CD4-positive, alpha-beta T cell treated with Interleukin-1 beta for 1 hour (primary cell): ENCODE results near the gene OGFOD2.
"Not testable (repeated sequence)": the region's sequence is repeated elsewhere in the genome, so short reads cannot be mapped to it uniquely, and the experiment has no call there.

Source experiments
- DNase-seq, 2 donors: peaks; one replicate each; pipeline ENCODE4 v3.0.0-alpha.2; 2020 to 2022

OGFOD2 gene

DNA sequence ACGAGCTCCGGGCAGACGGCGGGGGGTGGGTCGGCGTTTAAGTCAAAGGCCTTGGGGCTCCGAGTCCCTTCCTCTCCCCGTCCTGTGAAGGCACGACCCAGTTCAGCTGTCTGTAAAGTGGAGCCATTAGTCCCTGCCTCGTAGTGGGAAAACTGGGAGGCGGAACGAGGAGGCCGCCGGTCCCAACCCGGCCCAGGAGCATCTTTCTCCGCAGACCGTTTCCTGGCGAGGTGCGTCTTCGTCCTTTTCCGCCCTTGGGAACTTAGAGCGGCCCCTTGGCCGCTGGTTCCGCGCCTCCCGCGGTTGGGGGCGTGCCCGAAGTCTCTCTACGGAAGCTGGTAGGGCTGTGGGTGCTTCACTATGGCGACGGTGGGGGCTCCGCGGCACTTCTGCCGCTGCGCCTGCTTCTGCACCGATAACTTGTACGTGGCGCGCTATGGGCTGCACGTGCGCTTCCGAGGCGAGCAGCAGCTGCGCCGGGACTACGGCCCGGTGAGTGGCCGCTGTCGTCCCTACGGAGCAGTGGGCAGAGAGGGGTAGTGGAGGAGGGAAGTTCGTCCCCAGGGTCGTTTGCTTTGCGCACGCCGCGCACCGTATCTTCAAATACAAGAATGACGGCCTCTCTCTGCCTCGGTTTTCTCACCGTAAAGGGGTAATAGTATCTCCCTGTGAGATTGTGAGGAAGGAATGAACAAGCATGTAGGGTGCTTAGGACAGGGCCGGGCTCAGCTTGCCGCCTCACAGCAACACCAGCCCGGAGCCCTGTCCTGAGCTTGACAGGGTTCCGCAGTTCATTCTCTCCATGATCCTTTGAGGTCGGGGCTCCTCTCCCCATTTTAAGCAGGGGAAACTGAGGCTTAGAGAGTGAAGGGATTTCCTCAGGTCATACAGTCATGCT lies at the start of gene OGFOD2:
Gene OGFOD2, plus strand, starts transcription at position 353 of the 898 bp plus-strand sequence. Its CDS starts 8 bp downstream, at position 361.
- DNase-seq = peak; percentile 92 to 94

DNA sequence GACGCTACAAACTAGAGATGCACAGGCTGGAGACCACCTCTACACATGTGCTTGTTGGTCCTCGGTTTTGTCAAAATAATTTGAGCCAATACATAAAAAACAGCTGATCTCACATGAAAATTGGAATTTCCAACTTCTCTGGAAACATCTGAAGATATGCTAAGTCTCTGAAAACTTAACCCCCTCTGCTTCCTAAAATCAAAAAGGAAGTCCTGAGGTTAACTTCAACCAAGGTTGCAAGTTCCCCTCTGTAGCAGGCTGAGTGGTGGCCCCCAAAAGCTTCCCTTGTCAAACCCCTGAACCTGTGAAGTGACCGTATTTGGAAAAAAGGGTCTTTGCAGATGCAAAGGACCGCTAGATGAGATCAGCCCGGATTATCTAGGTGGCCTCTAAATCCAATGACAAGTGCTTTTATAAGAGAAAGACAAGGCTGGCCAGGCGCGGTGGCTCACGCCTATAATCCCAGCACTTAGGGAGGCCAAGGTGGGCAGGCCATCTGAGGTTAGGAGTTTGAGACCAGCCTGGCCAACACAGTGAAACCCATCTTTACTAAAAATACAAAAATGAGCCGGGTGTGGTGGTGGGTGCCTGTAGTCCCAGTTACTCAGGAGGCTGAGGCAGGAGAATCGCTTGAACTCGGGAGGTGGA lies 47.2 kb upstream of the OGFOD2 start:
- DNase-seq = no peak

DNA sequence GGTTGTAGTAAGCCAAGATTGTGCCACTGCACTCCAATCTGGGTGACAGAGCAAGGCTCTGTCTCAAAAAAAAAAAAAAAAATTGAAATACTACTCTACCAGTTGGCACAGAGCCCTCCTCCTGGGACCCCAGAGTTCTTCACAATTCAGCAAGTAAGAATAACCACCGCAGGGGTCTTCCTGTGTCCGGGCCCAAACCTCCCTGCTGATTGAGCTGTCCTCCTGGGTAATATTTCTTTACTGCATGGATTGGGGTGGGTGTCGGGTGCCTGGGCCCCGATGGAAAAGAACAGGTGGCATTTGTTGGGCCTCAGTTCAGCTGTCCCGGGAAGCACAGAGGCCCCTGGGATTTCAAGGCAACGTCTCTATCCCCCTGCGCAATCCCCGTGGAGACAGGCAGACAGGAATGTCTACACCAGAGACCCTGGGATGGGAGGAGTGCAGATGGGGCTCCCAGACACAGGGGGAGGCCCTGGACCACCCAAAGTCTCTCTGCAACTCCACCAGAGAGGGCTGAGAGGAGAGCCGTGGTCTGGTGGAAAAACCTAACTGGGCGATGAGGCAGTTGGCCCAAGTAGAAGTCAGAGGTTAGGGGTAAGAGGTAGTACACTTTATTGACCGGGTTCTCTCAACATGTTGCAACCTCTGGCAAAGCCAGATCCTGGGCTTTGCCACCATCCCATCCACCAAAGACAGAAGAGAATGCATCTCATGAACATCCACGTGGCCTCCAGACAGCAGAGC lies 46.5 kb upstream of the OGFOD2 start:
- DNase-seq = no peak

DNA sequence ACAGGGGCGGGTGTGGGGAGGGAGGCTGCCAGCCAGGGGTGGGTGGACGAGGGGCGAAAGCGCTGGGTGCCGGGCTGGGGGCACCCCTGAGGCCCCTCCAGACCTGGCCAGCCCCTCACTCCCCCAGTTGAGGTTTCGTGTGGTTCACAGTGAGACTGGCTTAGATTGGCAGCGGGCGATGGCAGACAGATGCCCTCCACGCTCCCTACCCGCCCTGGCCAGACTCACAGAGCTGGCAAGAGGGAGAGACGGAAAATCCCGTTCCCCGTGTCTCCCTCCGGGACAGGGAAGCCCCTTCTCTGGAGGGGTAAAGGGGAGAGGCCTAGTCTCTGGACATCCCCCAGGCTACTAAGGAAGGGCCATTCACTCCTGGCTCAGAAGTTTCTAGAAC lies 45.9 kb upstream of the OGFOD2 start:
- DNase-seq = no peak

DNA sequence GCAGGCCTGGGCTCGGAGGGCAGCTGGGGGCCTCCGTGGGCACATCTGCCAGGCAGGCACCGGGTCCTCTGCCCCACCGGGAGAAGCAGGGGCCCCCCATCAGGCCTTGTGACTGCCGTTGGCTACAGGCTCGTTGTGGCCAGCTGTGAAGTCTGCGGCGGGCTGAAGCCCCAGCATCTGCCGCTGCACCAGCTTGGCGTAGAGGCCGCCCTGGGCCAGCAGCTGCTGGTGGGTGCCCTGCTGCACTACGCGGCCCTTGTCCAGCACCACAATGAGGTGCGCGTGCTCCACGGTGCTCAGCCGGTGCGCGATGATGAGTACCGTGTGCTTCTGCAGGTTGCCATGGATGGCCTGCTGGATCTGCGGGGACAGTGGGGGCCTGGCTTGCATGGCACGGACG lies 45.2 kb upstream of the OGFOD2 start:
- DNase-seq = no peak

DNA sequence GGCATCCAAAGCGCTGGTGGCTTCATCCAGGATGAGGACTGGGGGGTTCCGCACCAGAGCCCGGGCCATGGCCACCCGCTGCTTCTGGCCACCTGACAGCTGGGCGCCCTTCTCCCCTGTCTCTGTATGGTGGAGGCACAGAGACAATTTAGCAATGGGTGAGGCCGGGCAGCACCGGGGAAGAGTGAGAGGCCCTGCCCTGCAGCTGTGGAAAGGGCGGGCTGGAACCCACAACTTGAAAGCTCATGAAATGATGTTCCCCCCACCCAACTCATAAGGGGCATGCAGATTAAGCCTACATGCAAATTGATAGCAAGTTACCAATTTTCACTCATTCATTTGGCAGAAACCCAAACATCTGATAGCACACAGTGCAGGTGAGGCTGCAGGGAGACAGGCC lies 42.8 kb upstream of the OGFOD2 start:
- DNase-seq = no peak

DNA sequence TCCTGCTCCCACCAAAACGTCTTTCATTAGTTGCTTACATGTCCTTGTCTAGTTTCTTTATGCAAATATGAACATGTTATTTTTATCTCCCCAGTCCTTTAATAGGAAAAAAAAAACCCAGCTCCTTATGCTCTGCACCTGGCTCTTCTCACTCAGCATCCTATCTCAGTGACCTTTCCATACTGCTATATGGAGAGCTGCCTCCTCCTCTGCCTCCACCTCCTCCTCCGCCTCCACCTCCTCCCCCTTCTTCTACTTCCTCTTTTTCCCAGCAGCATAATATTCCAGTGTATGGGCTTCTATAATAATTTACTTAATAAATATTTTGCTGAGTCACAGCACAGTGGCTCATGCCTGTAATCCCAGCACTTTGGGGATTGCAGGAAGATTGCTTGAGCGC lies 40.3 kb upstream of the OGFOD2 start:
- no peak for DNase-seq

DNA sequence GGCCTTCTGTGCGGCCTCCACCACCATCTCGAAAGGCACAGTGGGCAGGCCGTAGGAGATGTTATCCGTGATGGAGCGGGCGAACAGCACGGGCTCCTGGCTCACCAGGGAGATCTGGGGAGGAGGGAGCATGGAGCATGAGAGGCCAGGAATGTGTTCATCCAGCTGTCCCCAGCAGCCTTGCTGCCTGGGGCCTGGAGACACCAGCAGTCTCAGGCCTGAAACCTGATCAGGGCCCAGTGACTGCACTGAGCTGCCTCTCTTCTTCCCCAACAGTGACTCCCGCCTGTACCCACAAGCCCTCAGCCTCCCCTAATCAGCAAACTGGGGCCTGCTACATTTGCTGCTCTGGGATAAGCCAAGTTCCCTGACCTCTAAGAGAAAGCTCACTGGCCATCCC lies 39.7 kb upstream of the OGFOD2 start:
- no peak for DNase-seq

DNA sequence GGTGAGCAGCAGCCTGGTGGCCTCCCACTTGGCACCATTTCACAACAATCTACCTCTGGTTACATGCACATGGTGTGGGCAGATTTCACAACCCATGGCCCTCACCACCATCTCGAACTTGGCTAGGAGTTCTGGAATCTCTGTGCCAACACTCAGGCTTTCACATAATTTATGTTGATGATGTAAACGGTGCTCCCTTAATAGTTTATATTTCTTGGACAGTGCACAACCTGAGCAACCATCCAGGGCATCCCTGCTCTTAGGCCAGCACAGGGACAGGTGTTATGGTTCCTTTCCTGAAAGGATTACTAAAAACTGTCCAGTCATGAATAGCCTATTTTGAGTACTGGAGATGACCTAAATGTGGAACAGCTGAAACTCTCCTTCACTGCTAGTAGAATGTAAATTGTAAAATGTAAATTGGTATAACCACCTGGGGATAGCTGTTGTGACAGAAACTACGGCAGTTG lies 37.4 kb upstream of the OGFOD2 start:
- DNase-seq = no peak

DNA sequence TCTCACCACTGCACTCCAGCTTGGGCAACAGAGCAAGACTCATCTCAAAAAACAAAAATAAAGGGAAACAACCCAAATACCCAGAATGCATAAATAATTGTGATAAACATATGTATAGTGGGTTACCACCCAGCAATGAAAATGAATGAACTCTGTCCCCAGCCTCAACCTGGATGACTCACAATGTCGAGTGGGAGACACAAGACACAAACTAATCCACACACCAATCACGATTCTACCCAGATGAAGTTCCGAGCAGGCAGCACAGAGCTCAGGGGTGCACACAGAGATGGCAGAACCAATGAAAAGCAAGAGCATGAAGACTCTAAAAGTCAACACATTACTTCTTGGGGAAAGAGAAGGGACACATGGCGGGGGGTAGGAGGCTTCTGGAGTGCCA lies 35.9 kb upstream of the OGFOD2 start:
- no peak for DNase-seq

DNA sequence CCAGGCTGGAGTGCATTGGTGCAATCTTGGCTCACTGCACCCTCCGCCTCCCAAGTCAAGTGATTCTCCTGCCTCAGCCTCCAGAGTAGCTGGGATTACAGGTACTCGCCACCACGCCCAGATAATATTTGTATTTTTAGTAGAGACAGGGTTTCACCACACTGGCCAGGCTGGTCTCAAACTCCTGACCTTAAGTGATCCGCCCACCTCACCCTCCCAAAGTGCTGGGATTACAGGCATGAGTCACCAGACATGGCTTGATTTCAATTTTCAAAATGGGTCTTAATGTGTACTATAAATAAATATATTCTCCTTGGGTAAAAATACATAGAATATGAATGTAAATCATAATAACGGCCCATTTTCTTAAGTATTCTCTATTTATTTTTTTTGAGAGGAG lies 33.7 kb upstream of the OGFOD2 start:
- not testable (repeated sequence) for DNase-seq

DNA sequence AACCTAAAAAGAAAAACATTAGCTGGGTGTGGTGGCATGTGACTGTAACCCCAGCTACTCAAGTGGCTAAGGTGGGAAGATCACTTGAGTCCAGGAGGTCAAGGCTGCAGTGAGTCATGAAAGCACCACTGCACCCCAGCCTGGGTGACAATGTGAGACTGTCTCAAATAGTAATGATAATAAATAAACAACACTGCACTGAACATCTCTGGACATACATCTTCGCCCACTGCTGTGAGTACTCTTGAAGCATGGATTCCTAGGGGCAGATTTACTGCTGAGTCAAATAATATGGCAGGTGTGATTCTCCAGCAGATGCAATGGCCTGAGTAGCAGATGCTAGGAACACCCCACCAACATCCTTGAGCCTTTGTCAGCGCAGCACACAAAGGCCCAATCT lies 32.4 kb upstream of the OGFOD2 start:
- peak; percentile 14 to 22 for DNase-seq

DNA sequence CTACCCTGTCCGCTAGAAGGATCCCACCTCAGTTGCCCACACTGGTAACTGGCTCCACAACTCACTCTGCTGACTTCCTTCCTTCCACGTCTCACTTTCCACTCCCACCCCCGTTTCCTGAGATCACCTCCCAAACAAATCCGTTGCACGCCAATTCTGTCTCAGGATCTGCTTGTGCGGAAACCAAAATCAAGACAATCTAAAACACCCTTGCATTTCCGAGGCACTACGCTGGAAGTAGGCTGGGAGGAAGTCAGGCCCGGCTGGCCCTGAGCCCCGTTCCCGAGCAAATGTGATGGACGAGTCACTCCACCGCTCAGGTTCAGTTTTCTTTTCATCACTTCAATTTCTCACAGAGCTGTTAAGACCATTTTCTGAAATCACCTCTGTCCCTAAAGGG lies 31.8 kb upstream of the OGFOD2 start:
- no peak for DNase-seq

DNA sequence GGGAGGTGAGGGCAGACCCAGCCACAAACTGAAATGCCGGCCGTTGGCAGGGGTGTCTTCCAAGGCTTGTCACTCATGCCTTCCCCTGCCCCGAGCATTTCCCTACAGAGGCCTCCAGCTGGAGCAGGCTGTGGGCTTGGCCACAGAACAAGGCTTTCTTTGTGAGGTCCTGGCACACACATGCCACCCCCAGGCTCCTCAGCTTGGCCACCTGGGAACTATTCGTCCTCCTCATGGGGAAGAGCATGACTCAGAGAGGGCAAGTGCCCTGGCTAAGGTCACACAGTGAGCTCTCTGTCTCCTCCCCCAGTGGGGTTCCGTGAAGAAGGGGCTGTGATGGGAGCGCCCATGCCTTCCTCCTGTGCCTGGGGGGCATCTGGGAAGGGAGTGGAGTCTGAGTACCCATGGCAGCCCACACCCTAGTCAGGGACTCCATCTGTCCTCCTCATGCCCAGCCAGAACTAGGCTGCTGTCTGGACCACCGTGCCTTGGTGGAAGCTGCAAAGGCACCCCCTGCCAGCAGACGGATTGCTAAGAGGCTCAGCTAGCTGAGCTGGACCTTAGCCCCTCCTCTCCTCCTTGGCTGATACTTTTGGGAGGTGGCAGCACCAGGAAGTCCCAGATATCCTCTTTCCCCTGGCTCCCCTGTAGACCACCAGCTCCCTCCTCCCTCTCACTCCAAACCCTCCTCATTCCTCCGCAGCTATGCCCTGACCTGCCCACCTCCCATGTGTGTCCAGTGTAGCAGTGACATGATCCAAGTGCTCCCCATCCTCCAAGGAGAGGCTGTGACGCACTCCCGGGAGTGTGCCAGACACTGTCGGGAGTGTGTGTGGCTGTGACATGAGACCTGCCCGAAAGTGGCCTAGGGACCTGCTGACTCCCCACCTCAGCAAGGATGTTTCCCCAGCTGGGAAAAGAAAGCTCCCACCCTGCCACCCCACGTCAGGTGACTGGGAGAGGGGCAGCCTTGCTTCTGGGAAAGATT lies 30.1 kb upstream of the OGFOD2 start:
- DNase-seq = no peak

DNA sequence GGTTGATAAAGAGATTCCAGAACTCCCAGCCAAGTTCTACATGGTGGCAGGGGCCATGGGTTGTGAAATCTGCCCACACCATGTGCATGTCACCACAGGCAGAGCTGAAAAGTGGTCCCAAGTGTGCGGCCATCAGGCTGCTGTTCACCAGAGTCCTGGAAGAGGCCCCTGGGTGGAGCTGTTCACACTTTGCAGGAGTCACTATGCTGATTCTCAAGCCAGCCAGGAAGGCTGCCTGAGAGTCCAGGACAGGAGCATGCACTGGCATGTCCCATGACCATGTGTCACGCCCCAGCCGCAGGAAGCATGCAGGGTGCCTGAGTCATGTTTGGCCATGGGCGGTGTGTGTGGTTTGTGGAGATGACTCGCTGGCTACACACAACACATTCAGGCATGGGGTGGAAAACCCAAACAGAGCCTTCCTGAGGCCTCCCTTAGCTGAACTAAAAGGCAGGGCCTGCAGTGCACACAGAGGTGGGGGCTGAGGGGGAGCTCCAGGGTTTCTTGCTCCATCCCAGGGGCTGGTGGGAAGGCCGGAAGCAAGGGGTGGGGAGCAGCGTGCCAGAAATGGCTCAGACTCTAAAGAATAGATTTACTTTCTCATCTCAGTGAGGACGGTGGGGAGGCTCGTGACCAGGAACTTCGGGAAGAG lies 28.2 kb upstream of the OGFOD2 start:
- DNase-seq = peak; percentile 45 to 89

DNA sequence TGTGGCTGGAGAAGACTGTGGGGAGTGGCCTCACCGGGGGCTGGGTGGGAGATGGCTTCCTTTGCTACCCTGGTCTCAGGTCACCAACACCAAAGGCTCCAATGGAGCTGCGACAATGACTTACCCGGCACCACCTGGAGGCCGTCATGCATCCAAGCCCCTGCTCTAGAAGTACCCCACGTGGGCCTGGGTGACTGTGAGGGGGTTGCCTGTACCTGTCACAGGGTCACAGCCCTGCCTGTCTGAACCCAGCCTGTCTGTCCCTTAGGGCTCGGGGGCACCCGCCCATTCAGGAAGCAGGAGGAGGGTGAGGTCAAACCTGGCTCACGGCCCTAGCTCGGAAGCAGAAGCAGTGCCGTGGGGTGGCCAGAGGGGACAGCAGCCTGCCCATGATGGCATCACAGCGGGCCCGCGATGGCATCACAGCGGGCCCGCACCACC lies 27.7 kb upstream of the OGFOD2 start:
- DNase-seq = peak in 1 of 2 donors; percentile 56

DNA sequence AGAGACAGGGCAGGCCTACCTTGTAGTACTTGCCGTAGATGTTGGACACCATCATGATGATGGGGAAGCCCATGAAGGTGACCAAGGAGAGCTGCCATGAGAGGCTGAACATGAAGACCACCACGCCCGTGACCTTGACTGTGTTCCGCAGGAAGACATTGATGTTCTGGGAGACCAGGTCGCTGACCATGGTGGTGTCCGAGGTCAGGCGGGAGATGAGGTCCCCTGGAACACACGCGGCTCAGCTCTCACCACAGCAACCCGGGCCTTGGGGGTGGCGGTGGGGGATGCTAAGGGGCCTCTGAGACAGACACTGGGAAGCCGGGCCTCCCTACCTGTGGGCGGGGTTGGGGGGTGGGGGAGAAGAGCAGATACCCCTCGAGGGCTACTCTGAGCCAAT lies 26.4 kb upstream of the OGFOD2 start:
- DNase-seq = no peak

DNA sequence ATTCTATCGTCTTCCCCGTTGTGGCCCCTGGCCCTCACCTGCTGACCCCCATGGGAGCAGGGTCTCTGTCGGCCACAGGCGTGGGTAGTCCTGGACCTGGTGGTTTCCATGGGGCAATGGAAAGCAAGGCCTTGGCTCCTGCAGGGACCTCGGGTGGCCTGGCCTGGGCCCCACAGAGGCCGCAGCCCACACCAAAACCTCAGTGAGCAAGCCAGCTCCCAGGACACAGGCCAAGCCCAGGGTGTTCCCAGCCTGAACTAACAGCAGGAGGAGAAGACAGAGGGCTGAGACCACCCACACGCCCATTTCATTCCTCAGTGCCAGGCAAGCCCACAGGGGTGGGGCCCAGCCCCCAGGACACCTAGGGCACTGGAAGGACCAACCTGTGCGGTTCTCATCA lies 25.6 kb upstream of the OGFOD2 start:
- no peak for DNase-seq

DNA sequence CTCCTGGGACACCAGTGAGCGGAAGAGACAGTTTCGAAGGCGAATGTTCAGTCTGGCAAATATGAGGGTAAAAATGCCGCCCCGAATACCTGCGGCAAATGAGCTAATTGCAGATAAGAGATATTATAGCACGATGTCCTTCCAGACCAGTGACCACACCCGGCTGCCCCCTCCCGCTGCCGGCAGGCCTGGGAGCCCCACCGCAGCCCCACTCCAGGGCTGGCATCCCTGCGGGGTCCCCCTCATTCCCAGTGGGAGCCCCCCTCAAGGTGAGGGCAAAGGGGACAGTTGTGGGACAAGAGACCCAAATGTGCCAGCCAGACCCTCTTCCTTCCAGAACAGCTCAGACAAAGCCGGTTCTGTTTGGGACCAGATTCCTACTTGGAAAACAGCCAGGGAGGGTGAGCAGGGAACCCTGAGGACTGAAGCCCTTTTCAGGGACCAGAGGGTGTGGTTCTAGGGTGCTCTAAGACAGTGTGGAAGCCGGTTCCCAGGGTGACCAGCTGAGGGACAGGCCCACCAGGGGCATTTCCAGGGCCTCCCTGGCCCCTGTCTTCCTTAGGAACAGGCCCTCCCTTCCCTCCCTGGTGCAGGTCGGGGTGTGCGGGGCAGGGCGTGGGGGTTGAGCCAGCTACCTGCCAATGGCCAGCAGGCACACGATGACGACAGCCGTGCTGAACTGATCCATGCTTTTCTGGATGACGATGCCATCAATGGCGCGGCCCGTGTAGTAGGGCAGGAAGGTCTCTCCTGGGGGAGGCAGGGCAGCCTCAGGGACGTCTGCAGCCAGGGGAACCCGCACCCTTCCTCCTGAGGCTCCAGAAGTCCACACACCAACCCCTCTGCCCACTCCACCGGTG lies 25.0 kb upstream of the OGFOD2 start:
- DNase-seq = no peak

DNA sequence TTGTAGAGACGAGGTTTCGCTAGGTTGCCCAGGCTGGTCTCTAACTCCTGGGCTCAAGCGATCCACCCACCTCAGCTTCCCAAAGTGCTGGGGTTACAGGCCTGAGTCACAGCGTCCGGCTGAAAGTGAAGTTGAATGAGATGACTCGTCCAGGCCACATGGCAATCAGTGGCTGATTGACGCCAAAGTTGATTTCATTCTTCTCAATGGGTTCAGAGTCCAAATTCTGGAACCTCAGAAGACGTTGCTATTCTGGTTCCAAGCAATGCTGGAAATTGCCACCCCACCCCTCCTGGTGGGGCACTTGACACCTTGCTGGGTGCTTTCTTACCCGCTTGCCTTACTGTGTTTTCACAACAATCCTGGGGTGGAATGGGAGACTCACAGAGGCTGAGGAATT lies 23.6 kb upstream of the OGFOD2 start:
- peak in 1 of 2 donors; percentile 14 for DNase-seq
